ENCODE measurements around the gene DOK5.

Gene DOK5

GRCh38 chr20:54548849-54549248 lies 73.5 kb downstream of the DOK5 start:
- FAIRE-seq, result no peak
- TF ChIP-seq POLR2A (IDR thresholded peaks at IDR 0.05; ENCODE audit: low read depth, low read length), result no peak
- no peak for TF ChIP-seq TAF1 (IDR thresholded peaks at IDR 0.05; ENCODE audit: borderline replicate concordance, low read depth, low read length)
- no peak for TF ChIP-seq POLR2AphosphoS5 (IDR thresholded peaks at IDR 0.05; ENCODE audit: low read depth, low read length)
- DNase-seq (ENCODE audit: insufficient read length), result no peak

DNA sequence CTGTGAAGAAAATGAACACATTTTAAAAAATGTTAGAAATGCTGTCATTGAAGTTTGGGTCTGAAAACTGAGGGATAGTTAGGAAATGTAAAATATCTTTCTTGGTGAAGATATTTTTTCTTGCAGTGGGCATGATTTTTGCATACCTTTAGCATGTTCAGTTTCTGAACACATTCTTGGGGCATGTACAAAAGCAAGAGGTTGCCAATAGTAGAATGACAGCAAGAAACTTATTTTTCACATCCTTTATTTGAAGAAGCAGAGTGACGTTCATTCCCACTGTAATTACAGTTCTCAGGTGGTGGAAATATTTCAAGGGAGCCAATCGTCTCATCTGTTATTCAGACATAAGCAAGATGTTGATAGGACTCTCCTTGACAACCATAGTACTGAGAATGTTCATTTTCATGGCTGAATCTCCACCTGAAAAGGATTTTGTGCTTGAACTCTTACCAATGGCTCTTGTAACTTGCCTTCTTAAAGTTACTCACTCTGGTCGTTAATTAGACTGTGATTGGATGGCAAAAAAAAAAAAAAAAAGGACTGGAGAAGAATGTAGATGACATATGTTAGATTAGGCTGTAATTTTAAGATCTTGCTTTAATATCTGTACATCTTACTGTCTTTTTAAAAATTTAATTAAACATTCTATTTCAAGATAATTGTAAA lies 74.4 kb downstream of the DOK5 start:
- TF ChIP-seq POLR2A (IDR thresholded peaks at IDR 0.05; ENCODE audit: low read depth, low read length) (no peak), TAF1 (IDR thresholded peaks at IDR 0.05; ENCODE audit: borderline replicate concordance, low read depth, low read length) (no peak), POLR2AphosphoS5 (IDR thresholded peaks at IDR 0.05; ENCODE audit: low read depth, low read length) (no peak)
- DNase-seq (ENCODE audit: insufficient read length) (no peak), FAIRE-seq (no peak)

- no peak for FAIRE-seq
- TF ChIP-seq POLR2AphosphoS5 (IDR thresholded peaks at IDR 0.05; ENCODE audit: low read depth, low read length), result no peak
- DNase-seq (ENCODE audit: insufficient read length), result no peak
Observed at GRCh38 chr20:54550776-54551396, 75.5 kb downstream of the DOK5 start.

GRCh38 chr20:54554006-54554405 lies 78.6 kb downstream of the DOK5 start:
- DNase-seq (ENCODE audit: insufficient read length) (no peak), FAIRE-seq (no peak)
- TF ChIP-seq POLR2AphosphoS5 (IDR thresholded peaks at IDR 0.05; ENCODE audit: low read depth, low read length) (no peak), POLR2A (IDR thresholded peaks at IDR 0.05; ENCODE audit: low read depth, low read length) (no peak), TAF1 (IDR thresholded peaks at IDR 0.05; ENCODE audit: borderline replicate concordance, low read depth, low read length) (no peak)

DNA sequence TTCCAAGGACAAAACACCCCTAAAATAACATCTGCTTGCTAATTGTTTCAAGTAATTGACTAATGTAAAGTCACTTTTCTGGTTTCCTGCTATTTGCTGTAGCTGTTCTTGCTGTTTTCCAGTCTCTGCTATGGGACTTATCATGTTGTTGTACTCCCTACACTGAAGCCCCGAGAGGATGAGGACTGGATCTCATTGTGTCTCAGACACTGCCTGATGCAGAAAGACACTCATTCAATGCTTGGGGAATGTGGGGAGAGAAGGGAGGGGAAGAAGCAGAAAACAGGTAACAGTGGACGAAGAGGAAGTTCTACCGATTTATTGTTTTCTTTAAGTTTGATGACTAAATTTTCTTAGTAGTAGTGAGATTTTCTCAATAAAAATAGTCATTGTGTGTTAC lies 79.8 kb downstream of the DOK5 start:
- TF ChIP-seq POLR2AphosphoS5 (IDR thresholded peaks at IDR 0.05; ENCODE audit: low read depth, low read length) (no peak), POLR2A (IDR thresholded peaks at IDR 0.05; ENCODE audit: low read depth, low read length) (no peak), TAF1 (IDR thresholded peaks at IDR 0.05; ENCODE audit: borderline replicate concordance, low read depth, low read length) (no peak)
- no peak for DNase-seq (ENCODE audit: insufficient read length)
- FAIRE-seq, result no peak

DNA sequence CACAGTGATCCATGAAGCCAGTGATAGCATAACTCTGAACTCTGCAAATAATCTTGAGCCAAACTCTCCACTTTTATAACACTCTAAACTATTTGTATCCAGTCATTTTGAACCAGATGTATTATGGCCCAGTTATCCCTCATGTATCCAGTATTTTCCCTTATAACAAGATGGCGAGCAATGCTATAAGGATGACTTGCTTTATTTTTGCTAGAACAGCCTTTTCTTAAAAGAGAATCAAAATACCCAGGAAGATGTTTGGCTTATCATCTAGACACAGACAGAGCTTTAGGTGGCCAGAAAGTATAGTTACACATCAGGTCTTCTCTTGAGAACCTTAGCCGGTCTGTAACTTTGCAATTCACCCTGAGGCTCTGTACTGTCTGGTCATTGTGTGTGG lies 81.0 kb downstream of the DOK5 start:
- no peak for DNase-seq (ENCODE audit: insufficient read length)
- no peak for FAIRE-seq
- TF ChIP-seq POLR2AphosphoS5 (IDR thresholded peaks at IDR 0.05; ENCODE audit: low read depth, low read length), result no peak
- TF ChIP-seq TAF1 (IDR thresholded peaks at IDR 0.05; ENCODE audit: borderline replicate concordance, low read depth, low read length), result no peak
- TF ChIP-seq POLR2A (IDR thresholded peaks at IDR 0.05; ENCODE audit: low read depth, low read length), result no peak

GRCh38 chr20:54557806-54558590 lies 82.6 kb downstream of the DOK5 start:
- FAIRE-seq, result no peak
- no peak for TF ChIP-seq TAF1 (IDR thresholded peaks at IDR 0.05; ENCODE audit: borderline replicate concordance, low read depth, low read length)
- no peak for DNase-seq (ENCODE audit: insufficient read length)

GRCh38 chr20:54559890-54560289 lies 84.5 kb downstream of the DOK5 start:
- DNase-seq (ENCODE audit: insufficient read length) (no peak), FAIRE-seq (no peak)
- TF ChIP-seq TAF1 (IDR thresholded peaks at IDR 0.05; ENCODE audit: borderline replicate concordance, low read depth, low read length), result no peak
- TF ChIP-seq POLR2AphosphoS5 (IDR thresholded peaks at IDR 0.05; ENCODE audit: low read depth, low read length), result no peak
- no peak for TF ChIP-seq POLR2A (IDR thresholded peaks at IDR 0.05; ENCODE audit: low read depth, low read length)

DNA sequence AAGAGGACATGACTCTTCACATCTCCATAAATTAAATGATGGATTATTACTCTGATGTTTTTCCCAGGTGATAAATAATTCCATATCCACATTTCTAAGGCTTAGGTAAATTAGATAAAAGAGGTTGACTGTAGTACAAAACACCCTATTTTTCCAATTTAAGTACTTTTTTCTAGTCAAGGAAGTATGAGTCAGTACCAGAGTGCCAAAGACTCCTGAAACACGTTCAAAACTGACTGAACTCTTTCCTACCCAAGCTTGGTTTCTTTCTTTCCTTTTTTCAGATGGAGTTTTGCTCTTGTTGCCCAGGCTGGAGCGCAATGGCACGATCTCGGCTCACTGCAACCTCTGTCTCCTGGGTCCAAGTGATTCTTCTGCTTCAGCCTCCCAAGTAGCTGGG lies 85.0 kb downstream of the DOK5 start:
- TF ChIP-seq TAF1 (IDR thresholded peaks at IDR 0.05; ENCODE audit: borderline replicate concordance, low read depth, low read length) (no peak), POLR2AphosphoS5 (IDR thresholded peaks at IDR 0.05; ENCODE audit: low read depth, low read length) (no peak), POLR2A (IDR thresholded peaks at IDR 0.05; ENCODE audit: low read depth, low read length) (no peak)
- FAIRE-seq (no peak), DNase-seq (ENCODE audit: insufficient read length) (no peak)

DNA sequence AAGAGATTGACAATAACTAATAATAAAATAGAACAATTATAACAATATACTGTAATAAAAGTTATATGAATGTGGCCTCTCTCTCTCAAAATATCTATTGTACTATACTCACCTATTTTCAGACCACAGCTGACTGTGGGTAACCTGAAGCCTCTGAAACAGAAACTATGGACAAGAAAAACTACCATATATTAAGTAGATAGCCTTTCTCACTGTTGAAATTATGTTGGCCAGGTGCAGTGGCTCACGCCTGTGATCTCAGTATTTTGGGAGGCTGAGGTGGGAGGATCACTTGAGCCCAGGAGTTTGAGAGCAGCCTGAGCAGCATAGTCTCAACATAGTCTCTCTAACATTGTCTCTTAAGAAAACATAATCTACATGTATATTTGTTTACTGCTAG lies 89.9 kb downstream of the DOK5 start:
- DNase-seq (ENCODE audit: insufficient read length) (no peak), FAIRE-seq (no peak)
- TF ChIP-seq TAF1 (IDR thresholded peaks at IDR 0.05; ENCODE audit: borderline replicate concordance, low read depth, low read length) (no peak), POLR2A (IDR thresholded peaks at IDR 0.05; ENCODE audit: low read depth, low read length) (no peak), POLR2AphosphoS5 (IDR thresholded peaks at IDR 0.05; ENCODE audit: low read depth, low read length) (no peak)

DNA sequence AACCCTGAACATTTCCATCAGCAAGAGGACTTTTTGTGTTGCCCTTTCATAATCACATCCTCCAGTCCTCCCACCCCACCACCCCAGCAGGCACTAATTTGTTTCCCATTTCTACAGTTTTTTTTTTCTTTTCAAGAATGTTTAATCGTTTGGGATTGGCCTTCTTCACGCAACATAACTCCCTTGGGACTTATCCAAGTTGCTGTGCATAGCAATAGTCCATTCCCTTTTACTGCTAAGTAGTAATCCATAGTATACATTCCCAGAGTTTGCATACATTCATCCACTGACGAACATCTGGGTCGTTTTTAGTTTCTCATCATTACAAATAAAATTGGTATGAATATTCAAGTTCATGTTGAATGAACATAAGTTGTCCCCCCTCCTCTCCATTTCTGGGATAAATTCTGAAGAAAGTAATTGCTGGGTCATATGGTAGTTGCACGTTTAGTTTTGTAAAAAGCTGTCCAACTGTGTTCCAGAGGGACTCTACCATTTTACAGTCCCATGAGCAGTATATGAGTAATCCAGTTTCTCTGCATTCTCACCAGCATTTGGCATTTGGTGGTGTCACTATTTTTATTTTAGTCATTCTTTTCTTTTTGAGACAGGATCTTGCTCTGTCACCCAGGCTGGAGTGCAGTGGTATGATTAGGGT lies 90.8 kb downstream of the DOK5 start:
- no peak for DNase-seq (ENCODE audit: insufficient read length)
- no peak for FAIRE-seq
- TF ChIP-seq POLR2AphosphoS5 (IDR thresholded peaks at IDR 0.05; ENCODE audit: low read depth, low read length) (no peak), POLR2A (IDR thresholded peaks at IDR 0.05; ENCODE audit: low read depth, low read length) (no peak), TAF1 (IDR thresholded peaks at IDR 0.05; ENCODE audit: borderline replicate concordance, low read depth, low read length) (no peak)

Data from GM12892 (cell line).